GM21447 (cell line): ENCODE results near the gene IQCK.
"Not testable (repeated sequence)": the region's sequence is repeated elsewhere in the genome, so short reads cannot be mapped to it uniquely, and the experiment has no call there.

Experiments used
- ATAC-seq: cut with Tn5 transposase; IDR thresholded peaks from one replicate; pipeline ENCODE4 v1.9.1; 2021; ENCODE audit not compliant: unreplicated experiment

Gene IQCK

DNA sequence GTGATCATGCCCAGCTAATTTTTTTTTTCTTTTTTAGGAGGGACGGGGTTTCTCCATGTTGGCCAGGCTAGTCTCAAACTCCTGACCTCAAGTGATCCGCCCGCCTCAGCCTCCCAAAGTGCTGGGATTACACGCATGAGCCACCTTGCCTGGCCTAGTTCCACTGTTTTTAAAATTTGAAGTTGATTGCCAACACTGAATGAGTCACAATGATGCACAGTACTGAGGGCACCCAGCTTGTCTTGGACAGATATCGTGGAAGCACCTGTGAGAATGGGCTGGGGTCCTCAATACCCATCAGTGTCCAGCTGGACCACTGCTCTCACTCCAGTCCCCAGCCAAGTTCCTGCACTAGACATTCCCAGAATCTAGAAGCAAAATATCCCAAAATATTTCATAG lies 2.5 kb upstream of the IQCK start:
- ATAC-seq = no peak

DNA sequence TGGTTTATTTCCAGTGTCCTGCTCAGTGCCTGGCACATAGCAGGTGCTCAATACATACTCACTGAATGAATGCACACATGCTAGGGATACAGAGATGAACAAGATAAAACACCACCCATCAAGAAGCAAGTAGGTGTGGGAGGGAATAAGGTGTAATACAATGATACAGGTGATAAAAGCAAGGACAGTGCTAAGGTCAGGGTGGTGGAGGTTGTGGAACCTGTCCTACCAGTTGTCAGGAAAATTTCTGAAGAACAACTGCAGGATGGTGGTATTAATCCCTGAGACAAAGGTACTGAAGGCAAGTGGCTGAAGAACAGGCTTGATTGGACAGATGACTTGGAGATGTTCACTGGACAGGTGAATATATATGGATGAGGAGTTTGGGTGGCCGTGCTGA lies 1.9 kb upstream of the IQCK start:
- no peak for ATAC-seq

- not testable (repeated sequence) for ATAC-seq
Measured at GRCh38 chr16:19716728-19717127, 1.3 kb upstream of the IQCK start.

DNA sequence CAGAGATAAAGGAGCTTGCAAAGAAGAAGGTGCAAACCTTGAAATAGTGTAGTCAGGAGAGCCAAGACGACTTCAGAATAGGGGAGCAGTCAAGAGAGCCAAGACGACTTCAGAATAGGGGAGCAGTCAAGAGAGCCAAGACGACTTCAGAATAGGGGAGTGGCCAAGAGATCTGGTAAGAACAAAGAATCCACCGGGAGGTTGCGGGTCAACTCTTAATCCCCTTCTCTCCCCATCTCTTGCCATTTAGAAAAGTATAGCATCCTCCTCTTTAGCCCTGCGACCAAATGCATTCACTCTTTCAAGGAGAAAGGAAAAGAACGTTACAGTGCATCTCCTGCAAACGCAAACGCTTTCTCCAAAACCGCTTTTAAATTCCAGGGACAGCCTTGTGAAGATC lies 757 bp upstream of the IQCK start:
- no peak for ATAC-seq

- no peak for ATAC-seq
Measured at GRCh38 chr16:19718624-19718965, 524 bp downstream of the IQCK start.

GRCh38 chr16:19722269-19722952 lies 4.3 kb downstream of the IQCK start:
- no peak for ATAC-seq

- no peak for ATAC-seq
Measured at GRCh38 chr16:19722981-19723380, 4.9 kb downstream of the IQCK start.

DNA sequence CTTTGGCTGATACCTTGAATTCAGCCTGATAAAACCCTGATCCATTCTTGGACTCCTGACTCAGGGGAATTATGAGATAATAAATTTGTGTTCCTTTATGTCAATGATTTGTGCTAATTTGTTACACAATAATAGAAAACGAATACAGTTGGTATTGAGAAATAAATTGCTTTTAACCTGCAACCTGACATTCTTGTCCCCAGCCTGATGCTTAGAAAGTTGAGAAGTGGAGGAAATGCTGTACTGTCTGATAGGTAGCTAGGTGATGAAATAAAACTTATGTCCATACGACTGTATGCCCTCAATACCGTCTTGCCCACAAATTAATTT lies 10.5 kb downstream of the IQCK start:
- ATAC-seq = no peak

GRCh38 chr16:19733551-19733950 lies 15.5 kb downstream of the IQCK start:
- no peak for ATAC-seq

GRCh38 chr16:19735074-19735867 lies 17.2 kb downstream of the IQCK start:
- no peak for ATAC-seq

- ATAC-seq = no peak
Measured at GRCh38 chr16:19737306-19738038, 19.4 kb downstream of the IQCK start.

GRCh38 chr16:19741354-19741753 lies 23.3 kb downstream of the IQCK start:
- no peak for ATAC-seq

- no peak for ATAC-seq
Measured at GRCh38 chr16:19743816-19744159, 25.7 kb downstream of the IQCK start.

- no peak for ATAC-seq
Measured at GRCh38 chr16:19744670-19745069, 26.6 kb downstream of the IQCK start.

DNA sequence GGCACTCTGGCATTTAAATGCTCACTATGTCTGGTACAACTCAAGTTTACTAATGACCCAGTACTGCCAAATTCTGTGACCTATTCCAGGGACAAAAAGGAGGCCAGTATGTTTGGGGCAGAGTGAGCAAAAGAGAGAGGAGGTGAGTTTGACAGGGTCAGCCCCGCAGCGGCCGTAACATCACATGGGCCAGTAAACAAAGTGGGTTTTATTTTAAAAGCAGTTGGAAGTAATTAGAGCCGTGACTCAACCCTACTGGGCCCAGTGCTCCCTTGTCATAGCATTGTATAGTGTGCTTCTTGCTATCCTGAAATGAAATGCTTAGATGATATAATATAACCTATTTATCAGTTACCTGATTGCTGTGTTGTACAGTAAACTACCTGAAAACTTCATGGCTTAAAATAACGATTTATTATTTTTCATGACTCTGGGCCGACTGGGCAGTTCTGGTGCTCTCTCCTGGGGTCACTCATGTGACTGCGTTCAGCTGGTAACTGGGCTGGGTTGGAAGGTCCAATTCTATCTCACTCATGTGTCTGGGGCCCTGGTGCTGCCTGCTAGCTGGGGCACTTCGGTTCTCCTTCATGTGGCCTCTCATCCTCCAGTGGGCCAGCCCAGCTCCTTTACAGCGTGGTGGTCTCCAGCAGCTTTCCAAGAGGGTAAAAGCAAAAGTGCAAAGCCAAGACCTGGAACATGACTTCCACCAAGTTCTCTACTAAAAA lies 27.4 kb downstream of the IQCK start:
- no peak for ATAC-seq

GRCh38 chr16:19746561-19746960 lies 28.5 kb downstream of the IQCK start:
- ATAC-seq = no peak

GRCh38 chr16:19748389-19749168 lies 30.5 kb downstream of the IQCK start:
- ATAC-seq = no peak

GRCh38 chr16:19749571-19750080 lies 31.6 kb downstream of the IQCK start:
- ATAC-seq = no peak

DNA sequence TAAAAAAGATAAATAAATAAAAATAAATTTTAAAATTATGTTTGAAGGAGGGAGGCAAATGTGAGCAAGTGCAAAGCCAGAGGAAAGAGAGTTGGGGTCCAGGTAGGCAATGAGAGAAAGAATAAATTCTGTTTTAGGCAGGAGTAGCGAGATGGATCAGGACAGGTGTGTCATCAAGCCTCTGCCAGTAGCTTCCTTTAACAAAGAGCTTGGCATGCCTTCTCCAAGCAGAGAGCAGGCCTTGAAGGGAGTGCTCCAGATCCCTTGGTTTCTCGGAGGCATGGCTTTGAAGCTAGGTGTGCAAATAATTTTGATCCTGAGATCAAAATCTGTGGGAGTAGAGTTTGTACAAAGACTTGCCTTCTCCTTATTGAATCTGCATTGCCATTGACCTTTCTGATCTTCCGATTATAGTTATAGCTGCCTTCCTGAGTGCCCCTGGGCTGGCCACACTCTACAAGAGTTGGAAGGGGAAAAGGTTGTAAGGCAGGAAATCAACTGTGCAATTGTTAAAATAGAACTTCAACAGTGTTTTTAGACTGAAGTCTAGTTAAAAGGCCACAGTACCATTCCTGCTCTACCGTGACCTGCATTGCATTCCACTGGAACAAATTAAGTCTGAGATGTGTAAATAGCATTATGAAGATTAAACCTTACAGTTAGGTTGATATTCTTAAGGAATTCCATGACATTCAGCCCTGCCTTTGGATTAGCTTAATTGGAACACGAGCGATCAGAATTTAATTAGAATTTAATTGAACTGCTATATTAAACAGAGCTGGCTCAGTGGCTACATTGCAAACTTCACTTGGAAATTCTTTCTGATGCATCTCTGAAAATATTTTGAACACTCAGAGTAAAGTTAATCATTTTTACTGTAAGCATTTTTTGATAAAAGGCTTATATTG lies 33.7 kb downstream of the IQCK start:
- ATAC-seq = no peak
